Mesothelial cell of epicardium (in vitro differentiated cells): ENCODE measurements around the gene FRAS1. TPM values are rescaled to one million over a fixed set of nuclear protein-coding genes. Genes with fewer than 3 reads are reported as not detected.

ENCODE experiments used
- DNase-seq, 2 experiments: peaks; one replicate each; pipeline ENCODE4 v3.0.0; 2021; ENCODE audit warnings: low spot score in 2 of 2; ENCODE audit not compliant: unreplicated experiment in 2 of 2
- H3K27ac Mint-ChIP-seq: 2 replicates; pipeline ENCODE4 v1.8.0; 2021; ENCODE audit warnings: mixed read lengths
- H3K27me3 Mint-ChIP-seq: 2 replicates; pipeline ENCODE4 v1.8.0; 2021; ENCODE audit warnings: low read depth, mixed read lengths
- H3K36me3 Mint-ChIP-seq: 2 replicates; pipeline ENCODE4 v1.8.0; 2021; ENCODE audit warnings: mixed read lengths
- H3K4me1 Mint-ChIP-seq: 2 replicates; pipeline ENCODE4 v1.8.0; 2021; ENCODE audit warnings: mixed read lengths
- H3K4me3 Mint-ChIP-seq: 2 replicates; pipeline ENCODE4 v1.8.0; 2021; ENCODE audit warnings: mild to moderate bottlenecking, moderate library complexity, mixed read lengths
- H3K9me3 Mint-ChIP-seq: 2 replicates; pipeline ENCODE4 v1.8.0; 2021; ENCODE audit warnings: mixed read lengths
- total RNA-seq: library from RNA; stranded (reverse); gene quantifications from 3 replicates; pipeline ENCODE4 v1.2.1, GENCODE V29; 2021
- TF ChIP-seq, protein P1 (sequence below): fragments of 200-600 bp; sonication (generic); IDR thresholded peaks from one replicate; pipeline ENCODE4 v1.5.0; 2021; ENCODE audit warnings: antibody characterized with exemption; ENCODE audit not compliant: unreplicated experiment

Gene FRAS1
- total RNA-seq, 1 donor from 2014 or later = 51.9 TPM

DNA sequence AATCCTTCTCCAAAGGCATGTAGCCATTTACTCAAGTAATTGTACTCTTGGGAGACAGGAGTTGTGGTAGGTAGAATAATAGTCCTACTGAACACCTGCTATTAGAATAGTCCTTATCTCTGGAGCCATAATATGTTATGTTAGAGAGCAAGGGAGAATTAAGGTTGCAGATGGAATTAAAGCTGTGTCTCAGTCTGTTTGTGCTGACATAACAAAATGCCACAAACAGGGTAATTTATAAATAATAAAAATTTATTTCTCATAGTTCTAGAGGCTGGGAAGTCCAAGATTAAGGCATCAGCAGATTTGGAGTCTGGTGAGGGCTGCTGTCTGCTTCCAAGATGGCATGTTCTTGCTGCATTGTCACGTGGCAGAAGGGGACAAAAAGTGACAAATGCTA lies 24.2 kb upstream of the FRAS1 start:
- DNase-seq = no peak
- no peak overlapping the region for H3K4me3 Mint-ChIP-seq
- no peaks in the 10 kb centered on the region for H3K27me3 Mint-ChIP-seq
- peaks cover 9% of the 10 kb centered on the region for H3K9me3 Mint-ChIP-seq
- no peaks in the 10 kb centered on the region for H3K36me3 Mint-ChIP-seq
- no peak overlapping the region for H3K27ac Mint-ChIP-seq
- H3K4me1 Mint-ChIP-seq = no peaks in the 10 kb centered on the region
- TF ChIP-seq, protein P1, sequence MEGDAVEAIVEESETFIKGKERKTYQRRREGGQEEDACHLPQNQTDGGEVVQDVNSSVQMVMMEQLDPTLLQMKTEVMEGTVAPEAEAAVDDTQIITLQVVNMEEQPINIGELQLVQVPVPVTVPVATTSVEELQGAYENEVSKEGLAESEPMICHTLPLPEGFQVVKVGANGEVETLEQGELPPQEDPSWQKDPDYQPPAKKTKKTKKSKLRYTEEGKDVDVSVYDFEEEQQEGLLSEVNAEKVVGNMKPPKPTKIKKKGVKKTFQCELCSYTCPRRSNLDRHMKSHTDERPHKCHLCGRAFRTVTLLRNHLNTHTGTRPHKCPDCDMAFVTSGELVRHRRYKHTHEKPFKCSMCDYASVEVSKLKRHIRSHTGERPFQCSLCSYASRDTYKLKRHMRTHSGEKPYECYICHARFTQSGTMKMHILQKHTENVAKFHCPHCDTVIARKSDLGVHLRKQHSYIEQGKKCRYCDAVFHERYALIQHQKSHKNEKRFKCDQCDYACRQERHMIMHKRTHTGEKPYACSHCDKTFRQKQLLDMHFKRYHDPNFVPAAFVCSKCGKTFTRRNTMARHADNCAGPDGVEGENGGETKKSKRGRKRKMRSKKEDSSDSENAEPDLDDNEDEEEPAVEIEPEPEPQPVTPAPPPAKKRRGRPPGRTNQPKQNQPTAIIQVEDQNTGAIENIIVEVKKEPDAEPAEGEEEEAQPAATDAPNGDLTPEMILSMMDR = no peak

GRCh38 chr4:78033861-78034260 lies 23.3 kb upstream of the FRAS1 start:
- Mint-ChIP-seq H3K9me3 (peaks cover 9% of the 10 kb centered on the region), H3K36me3 (no peaks in the 10 kb centered on the region), H3K27me3 (no peaks in the 10 kb centered on the region), H3K4me1 (no peaks in the 10 kb centered on the region), H3K4me3 (no peak overlapping the region), H3K27ac (no peak overlapping the region)
- TF ChIP-seq, protein P1 = no peak
- DNase-seq = no peak

DNA sequence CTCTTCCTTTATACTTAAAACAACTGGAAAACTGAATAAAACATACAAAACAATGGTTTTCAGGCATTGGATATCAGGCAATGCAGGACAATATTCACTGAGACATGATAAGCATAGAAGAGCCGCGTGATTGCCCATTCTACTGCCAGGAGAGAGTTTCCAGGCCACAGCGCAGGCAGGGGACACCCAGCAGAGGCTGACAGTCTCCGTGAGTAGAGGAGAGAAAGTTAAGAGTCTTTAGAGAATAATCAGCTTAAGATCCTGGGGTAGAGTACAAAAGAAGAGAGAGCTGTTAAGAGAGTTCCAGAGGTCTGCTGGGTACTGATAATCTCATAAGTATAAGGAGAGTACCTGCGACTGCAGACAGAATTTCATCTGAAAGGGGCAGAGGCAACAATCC lies 18.4 kb upstream of the FRAS1 start:
- Mint-ChIP-seq H3K9me3 (peaks cover 21% of the 10 kb centered on the region), H3K36me3 (no peaks in the 10 kb centered on the region), H3K27me3 (no peaks in the 10 kb centered on the region), H3K4me3 (no peak overlapping the region), H3K27ac (no peak overlapping the region), H3K4me1 (no peaks in the 10 kb centered on the region)
- TF ChIP-seq, protein P1 = no peak
- DNase-seq = no peak

GRCh38 chr4:78039678-78040077 lies 17.4 kb upstream of the FRAS1 start:
- Mint-ChIP-seq H3K4me3 (no peak overlapping the region), H3K36me3 (no peaks in the 10 kb centered on the region), H3K27me3 (no peaks in the 10 kb centered on the region), H3K4me1 (no peaks in the 10 kb centered on the region), H3K27ac (no peak overlapping the region), H3K9me3 (peaks cover 21% of the 10 kb centered on the region)
- no peak for DNase-seq
- TF ChIP-seq, protein P1 = no peak

DNA sequence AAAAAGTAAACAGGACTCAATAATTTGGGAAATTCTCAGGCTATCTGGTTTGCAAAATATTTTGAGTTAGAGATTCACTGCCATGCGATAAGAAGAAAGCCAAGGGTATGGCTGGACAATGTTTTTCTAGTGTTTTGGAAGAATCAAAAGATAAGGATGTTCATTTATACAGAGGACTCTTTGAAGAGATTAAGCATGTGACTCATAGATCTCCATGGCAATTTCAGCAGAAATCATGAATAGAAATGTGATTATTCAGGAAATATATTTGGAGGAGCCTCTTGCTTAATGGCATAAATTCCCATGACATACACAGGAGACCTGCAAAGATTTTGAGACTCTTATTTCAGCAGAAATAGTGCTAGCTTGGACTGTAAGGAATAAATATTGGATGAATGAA lies 16.7 kb upstream of the FRAS1 start:
- Mint-ChIP-seq H3K27ac (no peak overlapping the region), H3K4me1 (no peaks in the 10 kb centered on the region), H3K9me3 (peaks cover 21% of the 10 kb centered on the region), H3K27me3 (no peaks in the 10 kb centered on the region), H3K36me3 (no peaks in the 10 kb centered on the region), H3K4me3 (no peak overlapping the region)
- no peak for DNase-seq
- TF ChIP-seq, protein P1 = no peak

DNA sequence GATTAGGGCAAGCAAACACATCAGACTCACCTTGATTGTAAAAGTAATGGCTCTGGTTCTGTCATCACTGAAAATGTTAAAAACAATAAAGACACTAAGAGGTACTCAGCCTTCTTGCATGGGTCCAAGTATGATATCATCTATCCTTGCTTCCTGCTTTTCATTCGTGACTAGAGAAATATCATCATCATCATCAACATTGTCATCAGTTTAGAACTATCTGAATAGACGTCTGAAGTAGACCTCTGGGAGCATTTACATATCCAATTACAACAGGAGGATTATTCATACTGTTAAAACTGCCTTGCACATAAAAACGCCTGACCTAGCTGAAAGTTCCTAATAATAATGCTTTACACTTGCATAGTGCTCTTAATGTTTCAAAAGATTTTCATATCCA lies 9.8 kb upstream of the FRAS1 start:
- no peaks in the 10 kb centered on the region for H3K36me3 Mint-ChIP-seq
- no peak overlapping the region for H3K4me3 Mint-ChIP-seq
- DNase-seq = no peak
- no peak overlapping the region for H3K27ac Mint-ChIP-seq
- TF ChIP-seq, protein P1 = no peak
- H3K4me1 Mint-ChIP-seq = no peaks in the 10 kb centered on the region
- peaks cover 2% of the 10 kb centered on the region for H3K27me3 Mint-ChIP-seq
- no peaks in the 10 kb centered on the region for H3K9me3 Mint-ChIP-seq
